Right lobe of liver (tissue), 4 donors: ENCODE results near the gene ESYT2.

Experiments used
- CTCF ChIP-seq, 4 donors: fragments of 200-600 bp in 3 of 4; fragments of 450-650 bp in 1 of 4; IDR thresholded peaks; one replicate each; pipeline versions ENCODE4 v1.5.1 to v1.8.0; 2016 to 2022; ENCODE audit warnings: antibody characterized with exemption in 4 of 4, mild to moderate bottlenecking in 2 of 4
- POLR2A ChIP-seq: fragments of 450-650 bp; IDR thresholded peaks from one replicate; pipeline ENCODE4 v1.6.1; 2017; ENCODE audit warnings: antibody characterized with exemption, mild to moderate bottlenecking
- donor health status: DM: no; HTN: no; CAD: no.
- donor health status: DM: no; HTN: no; CAD: no.
- donor health status: DM: no; HTN: yes; CAD: no.

GRCh38 chr7:158834878-158835784, 5.8 kb upstream of the ESYT2 start:
- TF ChIP-seq CTCF (IDR thresholded peaks at IDR 0.05) (no peak), POLR2A (no peak)
